Activated CD4-positive, alpha-beta T cell treated with anti-CD3 and anti-CD28 coated beads for 36 hours (primary cell): Measurements from ENCODE around the gene ITGA8. TPM values are rescaled to one million over a fixed set of nuclear protein-coding genes. Genes with fewer than 3 reads are reported as not detected.

Experiments
- ATAC-seq: fragments of 200-7000 bp; cut with Tn5 transposase; one replicate; pipeline ENCODE4 v1.10.0; 2021; ENCODE audit warnings: mild to moderate bottlenecking, moderate library complexity
- CTCF ChIA-PET: fragments of 350-600 bp; sonication (Branson Sonifier 250); formaldehyde crosslinking; loops from one replicate; lab custom pipeline; 2021; ENCODE audit warnings: antibody characterized with exemption; lab: Charles Lee
- POLR2A ChIA-PET: fragments of 350-600 bp; sonication (Branson Sonifier 250); formaldehyde crosslinking; loops from one replicate; lab custom pipeline; 2021; ENCODE audit warnings: antibody characterized with exemption, inconsistent platforms; lab: Charles Lee
- DNase-seq: peaks from one replicate; pipeline ENCODE4 v3.0.0-alpha.2; 2020
- H3K27ac Mint-ChIP-seq: one replicate; pipeline ENCODE4 v1.8.0; 2021; ENCODE audit warnings: mixed read lengths
- H3K27me3 Mint-ChIP-seq: one replicate; pipeline ENCODE4 v1.8.0; 2021; ENCODE audit warnings: mixed read lengths
- H3K36me3 Mint-ChIP-seq: one replicate; pipeline ENCODE4 v1.8.0; 2021; ENCODE audit warnings: low read depth, mixed read lengths
- H3K4me1 Mint-ChIP-seq: one replicate; pipeline ENCODE4 v1.8.0; 2021; ENCODE audit warnings: mixed read lengths
- H3K4me3 Mint-ChIP-seq: one replicate; pipeline ENCODE4 v1.8.0; 2021; ENCODE audit warnings: mild to moderate bottlenecking, moderate library complexity, mixed read lengths
- H3K9me3 Mint-ChIP-seq: one replicate; pipeline ENCODE4 v1.8.0; 2021; ENCODE audit warnings: low read depth, mixed read lengths
- intact Hi-C, 2 experiments: fragments of 100-400 bp; cut with DNase I in 1 of 2; cut with micrococcal nuclease in 1 of 2; formaldehyde crosslinking; loops; one replicate each; pipeline versions ENCODE4 v1.14.2 to v1.15.1; 2022 to 2024; cut with DNase I, micrococcal nuclease
- total RNA-seq, 2 experiments: library from RNA; stranded (reverse); gene quantifications; one replicate each; pipeline ENCODE4 v1.2.3, GENCODE V29; 2021

ITGA8 gene
- total RNA-seq, 2 experiments from 2014 or later: not detected

DNA sequence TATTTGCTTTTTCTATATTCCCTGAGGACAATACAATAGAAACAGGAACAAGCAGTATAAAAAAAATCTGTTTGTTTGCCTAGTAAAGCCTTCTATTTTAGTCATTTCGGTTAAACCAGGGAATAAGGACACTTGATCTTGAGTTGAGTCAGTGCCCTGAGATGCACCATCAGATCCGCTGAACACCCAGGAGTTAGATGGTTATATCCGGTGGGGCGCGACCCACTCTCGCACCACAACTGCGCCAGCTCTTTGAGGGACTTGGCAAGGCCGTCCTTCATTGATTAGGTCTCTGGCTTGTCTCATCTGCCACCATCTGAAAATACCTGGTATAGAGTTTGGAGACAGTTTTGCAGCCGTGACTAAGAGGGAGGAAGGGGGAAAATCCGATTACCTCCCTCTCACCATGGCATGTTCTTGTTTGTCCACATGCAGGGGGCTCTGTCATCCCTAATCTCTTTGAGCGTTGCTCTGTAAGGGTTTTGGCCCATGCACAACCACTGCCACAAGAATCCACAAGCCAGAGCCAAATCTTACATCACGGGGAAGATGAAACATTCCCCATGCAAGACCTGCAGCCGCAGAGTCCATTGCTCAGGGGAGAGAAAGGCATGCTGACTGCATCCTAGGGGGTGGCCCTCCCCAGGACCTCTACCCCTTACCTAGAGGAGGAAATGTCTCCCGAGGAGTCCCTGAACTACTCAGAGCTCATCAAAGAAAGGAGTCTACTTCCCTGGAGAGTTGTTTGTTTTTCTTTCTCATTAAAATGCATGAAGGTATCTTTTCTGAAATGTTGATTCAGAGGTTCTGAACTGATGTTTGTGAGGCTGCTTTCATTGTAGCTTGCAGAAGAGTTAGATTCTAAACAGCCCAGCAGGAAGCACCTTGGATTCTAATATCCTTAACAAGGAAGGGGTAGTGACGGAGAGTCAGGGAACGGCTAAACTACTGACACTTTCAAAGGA lies 247.0 kb downstream of the ITGA8 start:
- H3K4me3 Mint-ChIP-seq: no peak overlapping the region
- no peaks in the 10 kb centered on the region for H3K36me3 Mint-ChIP-seq
- intact Hi-C loops: no loop called here
- H3K27me3 Mint-ChIP-seq: peaks cover 25% of the 10 kb centered on the region
- no peak overlapping the region for H3K27ac Mint-ChIP-seq
- ATAC-seq (no peak), DNase-seq (no peak)
- POLR2A ChIA-PET: no interaction called here
- peaks cover 3% of the 10 kb centered on the region for H3K9me3 Mint-ChIP-seq
- CTCF ChIA-PET: no interaction called here
- no peaks in the 10 kb centered on the region for H3K4me1 Mint-ChIP-seq

DNA sequence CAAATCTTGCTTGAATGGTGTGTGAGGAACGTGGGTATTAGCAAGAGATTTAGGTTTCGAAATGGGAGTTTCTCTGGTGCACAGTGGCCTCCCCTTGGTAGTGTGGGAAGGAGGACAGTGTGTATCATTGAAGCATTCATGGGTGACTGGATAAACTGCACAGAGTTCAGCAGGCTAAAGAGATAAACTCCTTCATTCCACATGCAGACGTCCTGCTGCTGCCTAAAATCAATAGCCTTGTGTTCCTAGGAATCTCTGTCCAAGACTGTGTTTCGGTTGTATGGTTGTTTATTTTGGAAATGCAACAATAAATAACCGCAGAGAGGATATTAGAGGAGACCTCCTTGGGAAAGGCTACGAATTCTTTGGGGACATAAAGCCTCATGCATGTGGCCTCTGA lies 247.7 kb downstream of the ITGA8 start:
- Mint-ChIP-seq H3K4me3 (no peak overlapping the region), H3K9me3 (peaks cover 3% of the 10 kb centered on the region), H3K27me3 (peaks cover 24% of the 10 kb centered on the region), H3K4me1 (no peaks in the 10 kb centered on the region), H3K36me3 (no peaks in the 10 kb centered on the region), H3K27ac (no peak overlapping the region)
- POLR2A ChIA-PET: no interaction called here
- intact Hi-C loops: no loop called here
- DNase-seq: no peak
- no peak for ATAC-seq
- CTCF ChIA-PET: no interaction called here

DNA sequence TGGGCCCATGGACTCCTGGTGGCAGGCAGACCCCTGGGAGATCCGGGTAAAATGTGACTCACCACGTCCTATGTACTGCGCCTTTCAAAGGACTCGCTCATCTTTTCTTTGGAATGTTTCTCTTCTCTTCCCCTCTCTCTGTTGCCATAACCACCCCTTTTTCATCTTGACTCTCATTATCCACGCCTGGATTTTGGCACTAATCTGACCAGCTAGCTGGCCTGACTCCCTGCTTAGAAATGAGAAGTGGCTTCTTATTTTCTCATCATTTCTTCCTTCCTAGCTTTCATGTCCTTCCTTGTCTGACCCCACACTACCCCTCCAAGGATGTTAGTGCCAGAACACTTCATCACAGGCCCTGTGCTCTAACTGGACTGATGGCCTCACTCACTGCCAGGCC lies 250.6 kb downstream of the ITGA8 start:
- intact Hi-C loops: no loop called here
- Mint-ChIP-seq H3K36me3 (no peaks in the 10 kb centered on the region), H3K27ac (no peak overlapping the region), H3K4me3 (no peak overlapping the region), H3K4me1 (no peaks in the 10 kb centered on the region), H3K9me3 (no peaks in the 10 kb centered on the region), H3K27me3 (peaks cover 28% of the 10 kb centered on the region)
- ChIA-PET POLR2A (no interaction called here), CTCF (no interaction called here)
- no peak for ATAC-seq
- no peak for DNase-seq

DNA sequence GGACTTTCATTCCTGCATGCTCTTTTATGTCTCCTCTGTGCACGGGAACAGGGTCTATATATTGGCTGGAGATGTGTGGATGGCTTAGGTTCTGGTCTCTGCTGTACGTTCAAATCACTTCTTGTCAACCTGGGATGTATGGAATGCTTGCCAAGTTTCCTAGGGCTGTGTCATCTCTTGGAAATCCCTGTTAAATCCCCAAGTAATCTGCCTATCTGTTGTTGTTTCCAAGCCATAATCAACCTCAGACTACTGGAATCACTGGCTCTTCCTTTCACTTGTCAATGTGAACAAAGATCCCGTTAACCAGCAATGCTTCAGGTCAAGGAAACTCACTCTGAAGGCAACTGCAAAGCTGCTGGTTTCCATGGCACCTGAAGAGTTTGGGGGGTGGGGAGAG lies 255.3 kb downstream of the ITGA8 start:
- POLR2A ChIA-PET: no interaction called here

More for the DNA sequence above, 255.3 kb downstream of the ITGA8 start:
- Mint-ChIP-seq H3K4me3 (no peak overlapping the region), H3K4me1 (no peaks in the 10 kb centered on the region), H3K9me3 (peaks cover 4% of the 10 kb centered on the region), H3K27ac (no peak overlapping the region), H3K36me3 (no peaks in the 10 kb centered on the region), H3K27me3 (peaks cover 28% of the 10 kb centered on the region)
- ATAC-seq (no peak), DNase-seq (no peak)
- CTCF ChIA-PET: no interaction called here
- intact Hi-C loops: no loop called here

Other genes with a start within 250 kb of the ITGA8 start
- 10 to 100 TPM; 11.5 to 12.8 TPM for gene MINDY3, start 140.6 kb upstream of the ITGA8 start, total RNA-seq